ENCODE results near the gene PIGL. TPM values are rescaled to one million over a fixed set of nuclear protein-coding genes. Genes with fewer than 3 reads are reported as not detected.
A peak's percentile ranks its signal among the peaks of the same experiment; 100 is the strongest.

The PIGL gene
- total and polyA plus RNA-seq, 2 donors (not counting 1 experiment from before 2014, with no cell fraction given): 16.4 to 19.3 TPM

- H3K4me2 ChIP-seq (ENCODE audit: extremely low read depth, insufficient read depth, low read length): no peak overlapping the region
- H3K27me3 ChIP-seq (ENCODE audit: control insufficient read depth, insufficient read depth, low read length): no peaks in the 10 kb centered on the region
- H2AFZ ChIP-seq (ENCODE audit: low read length): no peak overlapping the region
- peaks cover 5% of the 10 kb centered on the region for H3K4me1 ChIP-seq (ENCODE audit: control insufficient read depth, extremely low read depth, insufficient read depth, low read length)
- no peak for DNase-seq (ENCODE audit: low read depth in 2 of 2)
- TF ChIP-seq CTCF (conservative IDR thresholded peaks at IDR 0.05 in 1 of 2, IDR thresholded peaks at IDR 0.05 in 1 of 2; ENCODE audit: low read depth in 1 of 2, low read length in 2 of 2): no peak
- no peak for TF ChIP-seq EZH2 (IDR thresholded peaks at IDR 0.05; ENCODE audit: low read length, missing control alignments)
- H3K79me2 ChIP-seq (ENCODE audit: control insufficient read depth, insufficient read depth, low read length): no peaks in the 10 kb centered on the region
- no peak overlapping the region for H3K27ac ChIP-seq (ENCODE audit: insufficient read depth, low read length)
- no peaks in the 10 kb centered on the region for H3K9me3 ChIP-seq (ENCODE audit: control insufficient read depth, insufficient read depth, low read depth, low read length)
- H3K9ac ChIP-seq (ENCODE audit: insufficient read depth, low read length): no peak overlapping the region
- H4K20me1 ChIP-seq (ENCODE audit: control insufficient read depth, extremely low read depth, insufficient read depth, low read length): no peaks in the 10 kb centered on the region
- no peak overlapping the region for H3K4me3 ChIP-seq (replicated peaks in 1 of 4; ENCODE audit: control extremely low read depth in 1 of 4, insufficient read depth in 1 of 4, low read depth in 3 of 4, low read length in 4 of 4)
- no peaks in the 10 kb centered on the region for H3K36me3 ChIP-seq (ENCODE audit: control insufficient read depth, insufficient read depth, low read length)
These were observed 42.9 kb downstream of the PIGL start for GRCh38 chr17:16259926-16260325.

GRCh38 chr17:16261049-16261448 is 44.0 kb downstream of the PIGL start:
- TF ChIP-seq EZH2 (IDR thresholded peaks at IDR 0.05; ENCODE audit: low read length, missing control alignments) (no peak), CTCF (conservative IDR thresholded peaks at IDR 0.05 in 1 of 2, IDR thresholded peaks at IDR 0.05 in 1 of 2; ENCODE audit: low read depth in 1 of 2, low read length in 2 of 2) (no peak)
- H3K4me1 ChIP-seq (ENCODE audit: control insufficient read depth, extremely low read depth, insufficient read depth, low read length): no peaks in the 10 kb centered on the region
- no peaks in the 10 kb centered on the region for H3K27me3 ChIP-seq (ENCODE audit: control insufficient read depth, insufficient read depth, low read length)
- H3K79me2 ChIP-seq (ENCODE audit: control insufficient read depth, insufficient read depth, low read length): no peaks in the 10 kb centered on the region
- no peaks in the 10 kb centered on the region for H3K36me3 ChIP-seq (ENCODE audit: control insufficient read depth, insufficient read depth, low read length)
- no peak overlapping the region for H3K27ac ChIP-seq (ENCODE audit: insufficient read depth, low read length)
- H3K4me2 ChIP-seq (ENCODE audit: extremely low read depth, insufficient read depth, low read length): no peak overlapping the region
- no peaks in the 10 kb centered on the region for H3K9me3 ChIP-seq (ENCODE audit: control insufficient read depth, insufficient read depth, low read depth, low read length)
- no peaks in the 10 kb centered on the region for H4K20me1 ChIP-seq (ENCODE audit: control insufficient read depth, extremely low read depth, insufficient read depth, low read length)
- H3K4me3 ChIP-seq (replicated peaks in 1 of 4; ENCODE audit: control extremely low read depth in 1 of 4, insufficient read depth in 1 of 4, low read depth in 3 of 4, low read length in 4 of 4): no peak overlapping the region
- no peak overlapping the region for H3K9ac ChIP-seq (ENCODE audit: insufficient read depth, low read length)
- no peak overlapping the region for H2AFZ ChIP-seq (ENCODE audit: low read length)
- no peak for DNase-seq (ENCODE audit: low read depth in 2 of 2)

- no peak overlapping the region for H3K9ac ChIP-seq (ENCODE audit: insufficient read depth, low read length)
- no peaks in the 10 kb centered on the region for H3K27me3 ChIP-seq (ENCODE audit: control insufficient read depth, insufficient read depth, low read length)
- H3K79me2 ChIP-seq (ENCODE audit: control insufficient read depth, insufficient read depth, low read length): no peaks in the 10 kb centered on the region
- H3K4me3 ChIP-seq (replicated peaks in 1 of 4; ENCODE audit: control extremely low read depth in 1 of 4, insufficient read depth in 1 of 4, low read depth in 3 of 4, low read length in 4 of 4): no peak overlapping the region
- peak in 1 of 2 donors; percentile 69 for DNase-seq (ENCODE audit: low read depth in 2 of 2)
- H3K27ac ChIP-seq (ENCODE audit: insufficient read depth, low read length): no peak overlapping the region
- no peak overlapping the region for H3K4me2 ChIP-seq (ENCODE audit: extremely low read depth, insufficient read depth, low read length)
- no peaks in the 10 kb centered on the region for H3K4me1 ChIP-seq (ENCODE audit: control insufficient read depth, extremely low read depth, insufficient read depth, low read length)
- H2AFZ ChIP-seq (ENCODE audit: low read length): no peak overlapping the region
- H4K20me1 ChIP-seq (ENCODE audit: control insufficient read depth, extremely low read depth, insufficient read depth, low read length): no peaks in the 10 kb centered on the region
- no peaks in the 10 kb centered on the region for H3K9me3 ChIP-seq (ENCODE audit: control insufficient read depth, insufficient read depth, low read depth, low read length)
- no peaks in the 10 kb centered on the region for H3K36me3 ChIP-seq (ENCODE audit: control insufficient read depth, insufficient read depth, low read length)
- TF ChIP-seq EZH2 (IDR thresholded peaks at IDR 0.05; ENCODE audit: low read length, missing control alignments) (no peak), CTCF (conservative IDR thresholded peaks at IDR 0.05 in 1 of 2, IDR thresholded peaks at IDR 0.05 in 1 of 2; ENCODE audit: low read depth in 1 of 2, low read length in 2 of 2) (no peak)
These were observed 45.2 kb downstream of the PIGL start for GRCh38 chr17:16262201-16262600.
